HG03064 (cell line): ENCODE measurements around the gene SH3RF2.

Experiments used
- ATAC-seq: cut with Tn5 transposase; IDR thresholded peaks from one replicate; pipeline ENCODE4 v1.9.1; 2021; ENCODE audit warnings: low read depth; ENCODE audit not compliant: unreplicated experiment

Gene SH3RF2

DNA sequence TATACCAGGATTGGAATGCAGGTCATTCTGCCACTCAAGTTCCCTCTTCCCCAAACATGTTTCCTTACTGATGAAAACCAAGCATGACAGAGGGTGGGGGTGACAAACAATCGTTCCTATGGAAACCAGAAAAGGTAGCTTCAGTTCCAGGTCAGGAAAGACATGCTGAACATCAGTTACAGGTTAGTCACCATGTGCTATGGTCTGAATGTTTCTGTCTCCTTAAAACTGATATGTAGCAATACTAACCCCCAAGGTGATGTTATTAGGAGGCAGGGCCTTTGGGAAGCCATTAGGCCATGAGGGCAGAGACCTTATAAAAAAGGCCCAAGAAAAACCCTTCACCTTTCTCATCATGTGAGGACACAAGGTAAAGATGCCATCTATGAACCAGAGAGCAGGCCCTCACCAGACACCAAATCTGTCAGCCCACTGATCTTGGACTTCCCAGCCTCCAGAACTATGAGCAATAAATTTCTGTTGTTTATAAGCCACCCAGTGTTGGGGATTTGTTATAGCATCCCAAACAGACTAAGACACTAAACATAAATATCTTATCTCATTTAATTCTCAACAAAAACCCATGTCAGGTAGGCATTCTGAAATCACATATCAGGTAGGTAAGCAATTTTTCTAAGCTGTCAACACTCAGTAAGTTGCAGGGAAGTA is 15.7 kb upstream of the SH3RF2 start:
- ATAC-seq = no peak

- no peak for ATAC-seq
Observed at GRCh38 chr5:145921211-145921610, 15.2 kb upstream of the SH3RF2 start.

GRCh38 chr5:145922059-145922458 is 14.3 kb upstream of the SH3RF2 start:
- ATAC-seq = no peak

- ATAC-seq = no peak
Observed at GRCh38 chr5:145923405-145923804, 13.0 kb upstream of the SH3RF2 start.

DNA sequence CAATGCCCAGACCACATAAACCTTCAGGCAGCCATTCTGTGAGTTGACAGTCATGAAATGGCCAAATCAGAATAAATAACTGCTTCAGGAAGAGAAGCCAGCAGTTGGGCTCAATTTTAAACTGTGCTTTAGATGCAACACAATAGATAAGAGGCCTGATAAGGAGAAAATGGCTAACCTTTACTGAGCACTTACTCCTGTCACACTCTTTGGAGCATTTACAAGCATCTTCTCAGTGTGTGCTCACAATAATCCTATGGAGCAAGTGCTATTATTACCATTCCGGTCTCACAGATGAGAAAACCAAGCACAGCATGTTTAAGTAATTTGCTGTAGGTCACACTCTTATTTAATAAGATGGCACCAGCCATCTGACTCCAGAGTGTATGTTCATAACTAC is 11.5 kb upstream of the SH3RF2 start:
- ATAC-seq = no peak

GRCh38 chr5:145925353-145925752 is 11.0 kb upstream of the SH3RF2 start:
- no peak for ATAC-seq

GRCh38 chr5:145925803-145926202 is 10.6 kb upstream of the SH3RF2 start:
- ATAC-seq = no peak

DNA sequence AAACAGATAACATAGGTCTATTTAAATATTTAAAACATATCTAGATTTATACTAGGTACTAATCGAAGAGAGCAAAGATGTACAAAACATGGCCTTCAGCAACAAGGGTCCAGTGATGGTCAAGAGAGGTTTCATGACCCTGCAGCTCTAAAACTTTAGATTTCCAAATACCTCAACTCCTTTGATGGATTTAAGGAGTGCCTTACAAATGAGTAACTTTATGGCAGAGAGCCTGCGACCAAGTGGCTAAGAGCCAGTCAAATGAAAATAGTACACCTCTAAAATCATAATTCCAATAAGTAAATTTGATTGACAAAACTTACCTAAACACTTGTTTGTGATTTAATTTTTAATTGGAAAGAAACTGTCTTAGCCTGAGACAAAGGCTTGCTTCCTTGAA is 4.7 kb upstream of the SH3RF2 start:
- ATAC-seq = no peak

GRCh38 chr5:145934276-145934675 is 2.1 kb upstream of the SH3RF2 start:
- no peak for ATAC-seq

DNA sequence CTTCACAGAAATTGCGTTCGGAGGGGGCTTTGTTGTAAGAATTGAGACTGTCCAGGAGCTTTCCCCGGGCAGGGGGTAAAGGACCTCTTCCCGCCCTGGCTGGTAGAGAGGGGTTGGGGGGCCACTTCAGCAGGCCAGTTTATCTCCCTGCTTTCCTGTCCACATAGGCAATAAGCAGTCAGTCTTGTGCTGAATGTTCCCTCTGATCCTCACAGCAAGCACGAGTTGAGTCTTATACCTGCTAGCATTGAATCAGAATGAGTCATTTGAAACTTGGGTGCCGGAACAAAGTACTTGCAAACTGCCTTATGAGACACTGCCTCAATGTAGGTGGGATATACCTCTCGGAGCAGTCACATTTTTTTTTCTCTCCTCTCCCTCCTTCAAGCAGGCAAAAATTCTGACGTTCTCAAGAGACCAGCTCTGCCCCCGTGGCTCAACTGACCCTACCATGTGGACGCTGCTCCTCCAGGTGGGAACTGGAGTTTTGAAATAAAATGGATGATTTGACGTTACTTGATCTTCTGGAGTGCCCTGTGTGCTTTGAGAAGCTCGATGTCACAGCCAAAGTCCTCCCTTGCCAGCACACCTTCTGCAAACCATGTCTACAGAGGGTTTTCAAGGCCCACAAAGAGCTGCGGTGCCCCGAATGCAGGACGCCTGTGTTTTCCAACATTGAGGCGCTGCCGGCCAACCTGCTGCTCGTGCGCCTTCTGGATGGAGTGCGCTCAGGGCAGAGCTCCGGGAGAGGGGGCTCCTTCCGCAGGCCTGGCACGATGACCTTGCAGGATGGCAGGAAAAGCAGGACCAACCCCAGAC is 1.3 kb downstream of the SH3RF2 start:
- ATAC-seq = no peak

DNA sequence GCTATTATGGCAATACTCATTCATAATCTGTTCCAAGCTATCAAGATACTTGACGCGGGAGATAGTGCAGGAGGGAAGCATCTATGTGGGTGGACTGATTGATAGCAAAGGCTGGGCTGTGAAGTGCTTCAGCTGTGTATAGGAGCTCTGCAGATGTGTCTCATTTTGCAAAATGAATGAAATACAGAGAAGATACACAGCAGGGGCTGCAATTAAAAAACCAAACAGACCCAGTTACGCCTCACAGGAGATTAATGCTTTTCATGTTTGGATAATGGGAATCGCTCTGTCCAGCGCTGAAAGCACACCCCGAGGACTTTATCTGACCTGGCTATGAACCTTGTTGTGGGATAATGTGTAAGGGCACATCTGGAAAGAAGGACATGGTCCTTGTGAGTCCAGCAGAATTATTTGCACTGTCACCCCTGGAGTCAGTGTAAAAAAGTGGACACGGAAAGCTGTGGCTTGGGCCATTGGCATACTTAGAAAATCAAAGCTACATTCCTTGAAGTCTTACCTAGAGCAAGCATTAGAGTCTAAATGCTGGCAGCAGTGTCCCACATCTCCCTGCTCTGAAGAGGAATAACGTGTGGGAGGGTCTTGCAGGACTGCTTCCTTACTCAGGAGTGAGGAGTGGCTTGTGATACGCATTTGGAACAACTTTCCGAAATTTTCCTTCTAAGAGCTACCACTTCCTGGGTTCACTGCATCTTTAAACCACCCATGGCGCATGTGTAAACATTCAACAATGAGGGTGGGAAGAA is 2.6 kb downstream of the SH3RF2 start:
- no peak for ATAC-seq

DNA sequence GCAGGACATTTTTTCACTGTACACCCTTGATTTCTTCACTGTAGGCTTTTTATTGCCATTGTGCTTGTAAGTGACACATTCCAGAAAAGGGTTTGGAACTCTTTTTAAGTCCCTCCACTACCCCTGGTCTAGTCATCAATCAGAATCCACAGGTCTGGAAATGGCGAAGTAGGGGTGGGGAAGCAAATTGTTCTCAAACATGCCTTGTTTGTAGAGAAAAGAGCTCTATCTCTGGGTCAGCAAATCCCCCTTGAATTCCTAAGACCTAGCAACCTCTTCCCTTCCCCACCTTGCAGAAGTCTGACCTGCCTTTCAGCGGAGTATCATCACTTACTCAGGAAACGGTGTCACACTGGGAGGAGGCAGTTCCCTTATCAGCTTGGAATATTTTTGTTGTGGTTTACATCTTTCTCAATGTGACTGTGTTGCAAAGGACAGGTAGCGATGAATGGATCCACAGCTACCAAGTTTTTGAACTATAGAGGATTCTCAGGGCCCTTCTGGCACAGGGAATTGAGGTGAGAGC is 3.2 kb downstream of the SH3RF2 start:
- no peak for ATAC-seq

DNA sequence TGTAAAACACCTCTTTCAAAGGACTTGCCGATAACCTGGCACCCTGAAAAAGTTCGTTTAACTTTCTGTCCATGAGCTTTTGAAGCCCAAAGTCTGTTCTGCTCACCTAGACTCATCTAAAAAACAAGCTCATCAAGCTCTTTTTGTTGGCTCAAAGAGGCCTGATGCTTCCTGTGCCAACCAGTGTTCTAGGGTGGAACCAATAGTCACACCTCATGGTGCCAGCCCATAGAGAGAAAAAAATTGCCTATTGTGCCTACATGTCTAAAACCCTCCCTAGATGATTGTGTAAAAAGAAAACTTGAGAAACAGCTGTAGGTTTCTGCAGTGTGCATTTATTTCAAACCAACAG is 4.7 kb downstream of the SH3RF2 start:
- no peak for ATAC-seq

DNA sequence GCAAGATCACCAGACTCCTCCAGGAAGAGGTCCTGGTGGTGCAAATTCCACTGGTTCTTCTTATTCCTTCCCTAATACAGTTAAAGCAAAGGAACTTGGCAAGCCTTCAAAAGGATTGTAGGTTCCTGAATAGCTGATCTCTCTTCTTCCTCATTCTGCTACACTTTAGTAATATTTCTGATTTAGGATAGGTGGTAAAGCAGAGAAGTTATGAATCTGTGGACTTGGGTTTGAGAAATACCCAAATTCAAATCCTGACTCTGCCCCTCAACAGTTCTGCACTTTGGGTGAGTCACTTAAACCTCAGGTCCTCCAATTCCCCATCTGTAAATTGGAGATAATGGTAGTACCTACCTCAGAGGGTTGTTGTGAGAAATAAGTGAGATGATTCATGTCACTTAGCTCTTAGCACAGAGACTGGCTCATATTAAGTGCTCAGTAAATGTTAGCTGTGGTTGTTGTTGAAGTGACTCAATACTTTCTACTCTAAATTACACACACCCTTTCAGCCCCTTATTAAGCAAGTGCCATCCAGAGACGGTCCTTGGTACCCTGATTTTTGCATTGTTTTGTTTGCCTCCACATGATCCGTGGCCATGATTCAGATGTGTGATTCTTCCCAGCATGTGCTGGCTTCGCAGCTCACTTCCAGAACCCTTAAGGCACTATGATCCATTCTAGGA is 5.2 kb downstream of the SH3RF2 start:
- no peak for ATAC-seq

DNA sequence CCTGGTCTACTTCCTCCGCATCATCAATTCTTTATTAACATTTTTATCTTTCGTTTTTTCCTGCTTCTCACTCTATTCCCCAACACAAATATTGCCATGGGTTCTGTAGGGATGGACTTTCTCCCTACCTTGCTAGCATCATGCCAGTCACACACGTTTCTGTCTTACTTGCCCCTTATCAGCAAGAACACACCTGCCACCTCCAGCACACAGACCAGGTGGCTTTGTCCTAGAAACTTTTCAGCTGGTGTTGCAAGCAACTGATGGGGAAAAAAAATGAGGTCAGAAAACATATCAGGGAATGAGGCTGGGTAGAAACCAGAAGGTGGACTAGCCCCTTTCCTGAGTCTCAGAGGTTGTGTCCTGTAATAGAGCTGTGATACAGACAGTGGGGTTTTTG is 5.8 kb downstream of the SH3RF2 start:
- ATAC-seq = no peak

DNA sequence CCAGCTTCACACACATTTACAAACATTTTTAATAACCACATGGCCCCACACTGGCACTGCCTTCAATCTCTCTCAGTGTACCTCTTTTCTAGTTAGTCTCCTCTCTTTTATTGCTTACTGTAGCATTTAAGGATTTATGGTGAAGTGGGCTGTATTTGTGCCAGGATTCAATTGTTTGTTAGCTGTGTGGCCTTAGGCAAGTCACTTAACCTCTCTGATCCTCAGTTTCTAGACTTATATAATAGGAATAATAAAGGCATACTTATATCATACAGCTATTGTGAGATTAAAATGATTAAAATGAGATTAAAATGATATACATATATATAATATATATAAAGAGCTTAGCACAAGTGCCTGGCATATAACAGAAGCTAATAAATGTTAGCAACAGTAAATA is 6.4 kb downstream of the SH3RF2 start:
- ATAC-seq = no peak

DNA sequence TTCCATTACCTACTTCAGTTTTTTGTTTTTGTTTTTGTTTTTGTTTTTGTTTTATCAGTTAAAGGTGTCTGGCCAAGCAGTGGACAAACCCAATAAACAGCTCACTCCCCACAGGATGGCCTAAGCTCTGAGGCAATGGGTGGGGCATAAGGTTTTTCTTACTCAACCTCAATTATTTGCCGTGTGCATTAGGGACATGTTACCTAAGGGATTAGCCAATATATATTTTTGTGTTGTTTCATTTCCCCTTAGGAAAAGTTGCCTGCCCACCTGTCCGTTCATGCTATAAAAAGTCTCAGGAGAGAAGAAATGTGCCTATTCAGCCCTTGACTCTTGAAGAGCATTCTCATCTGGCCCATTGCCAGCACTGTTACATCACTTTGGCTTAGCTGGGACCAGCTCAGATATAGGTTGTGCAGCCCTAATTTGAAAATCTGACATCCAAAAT is 7.3 kb downstream of the SH3RF2 start:
- ATAC-seq = no peak

- ATAC-seq = no peak
Observed at GRCh38 chr5:145944328-145944727, 8.0 kb downstream of the SH3RF2 start.

DNA sequence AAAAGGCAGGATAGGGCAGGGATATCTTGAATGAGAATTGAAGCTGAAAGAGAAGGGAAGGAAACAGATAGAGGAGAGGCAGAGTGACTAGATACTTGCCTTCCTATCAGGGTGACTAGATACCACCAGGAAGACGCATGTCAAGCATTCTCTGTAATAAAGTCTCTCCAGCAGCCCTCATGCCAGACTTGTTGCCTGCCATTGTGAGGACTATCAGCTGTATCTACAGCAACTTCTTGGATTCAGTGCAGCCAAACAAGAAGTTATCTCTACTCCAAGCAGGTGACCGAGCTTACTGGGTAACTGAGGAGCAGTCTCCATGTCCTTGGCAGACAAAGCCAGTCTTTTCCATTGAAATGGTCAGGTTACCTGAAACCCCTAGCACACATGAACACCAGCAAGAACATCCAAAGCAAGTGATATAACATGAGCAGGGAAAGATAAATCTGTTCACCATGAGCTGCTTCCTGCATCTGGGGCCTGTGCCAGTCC is 9.3 kb downstream of the SH3RF2 start:
- ATAC-seq = no peak

GRCh38 chr5:145946112-145946861 is 9.9 kb downstream of the SH3RF2 start:
- peak; percentile 87 for ATAC-seq
